GM21528 (cell line): ENCODE measurements around the gene L3MBTL1.

Experiments
- ATAC-seq: cut with Tn5 transposase; IDR thresholded peaks from one replicate; pipeline ENCODE4 v1.9.1; 2021; ENCODE audit warnings: mild to moderate bottlenecking, moderate library complexity; ENCODE audit not compliant: unreplicated experiment, low FRiP score

The L3MBTL1 gene

GRCh38 chr20:43554369-43554768 lies 46.9 kb downstream of the L3MBTL1 start:
- no peak for ATAC-seq

- no peak for ATAC-seq
Observed at GRCh38 chr20:43558412-43559146, 51.1 kb downstream of the L3MBTL1 start, which contains the start of gene SGK2. SGK2 (plus strand) TSS chr20:43559027; CDS start chr20:43566496, 7,469 bp downstream.

GRCh38 chr20:43559147-43559987 lies 51.9 kb downstream of the L3MBTL1 start:
- no peak for ATAC-seq

- ATAC-seq, result no peak
Observed at GRCh38 chr20:43560974-43561373, 53.5 kb downstream of the L3MBTL1 start.

GRCh38 chr20:43563429-43563828 lies 55.9 kb downstream of the L3MBTL1 start:
- no peak for ATAC-seq

GRCh38 chr20:43563991-43564390 lies 56.5 kb downstream of the L3MBTL1 start:
- no peak for ATAC-seq

GRCh38 chr20:43564455-43564854 lies 57.0 kb downstream of the L3MBTL1 start:
- ATAC-seq, result no peak

- ATAC-seq, result no peak
Observed at GRCh38 chr20:43564993-43565757, 57.7 kb downstream of the L3MBTL1 start.

- ATAC-seq, result no peak
Observed at GRCh38 chr20:43565758-43566104, 58.2 kb downstream of the L3MBTL1 start.

- ATAC-seq, result no peak
Observed at GRCh38 chr20:43567477-43567876, 60.0 kb downstream of the L3MBTL1 start.

GRCh38 chr20:43568706-43569105 lies 61.2 kb downstream of the L3MBTL1 start:
- no peak for ATAC-seq

GRCh38 chr20:43569282-43569681 lies 61.8 kb downstream of the L3MBTL1 start:
- ATAC-seq, result no peak

GRCh38 chr20:43570496-43570895 lies 63.0 kb downstream of the L3MBTL1 start:
- no peak for ATAC-seq

GRCh38 chr20:43571310-43571709 lies 63.8 kb downstream of the L3MBTL1 start:
- no peak for ATAC-seq

- no peak for ATAC-seq
Observed at GRCh38 chr20:43571771-43572170, 64.3 kb downstream of the L3MBTL1 start.

- no peak for ATAC-seq
Observed at GRCh38 chr20:43572891-43573290, 65.4 kb downstream of the L3MBTL1 start.

GRCh38 chr20:43576108-43576507 lies 68.6 kb downstream of the L3MBTL1 start:
- no peak for ATAC-seq

- no peak for ATAC-seq
Observed at GRCh38 chr20:43579861-43580793, 72.6 kb downstream of the L3MBTL1 start.

- no peak for ATAC-seq
Observed at GRCh38 chr20:43583133-43583864, 75.8 kb downstream of the L3MBTL1 start.
